MM.1S (cell line): ENCODE data around the gene TRIM44.

Experiments used
- DNase-seq: peaks from one replicate; pipeline ENCODE4 v3.0.0-alpha.2; 2015
- H2AFZ ChIP-seq: fragments of 300-600 bp; sonication (generic); 2 replicates; pipeline ENCODE4 v1.6.0; 2016; ENCODE audit warnings: antibody characterized with exemption, low read length
- H3F3A ChIP-seq: fragments of 300-600 bp; sonication (generic); 2 replicates; pipeline ENCODE4 v1.6.1; 2016; ENCODE audit warnings: mild to moderate bottlenecking, antibody characterized with exemption, low read length, moderate library complexity, mixed read lengths; ENCODE audit not compliant: insufficient read depth
- H3K27ac ChIP-seq: fragments of 300-600 bp; sonication (generic); 2 replicates; pipeline ENCODE4 v1.5.1; 2016; ENCODE audit warnings: mild to moderate bottlenecking, low read length
- H3K27me3 ChIP-seq: fragments of 300-600 bp; sonication (generic); replicated peaks from 2 replicates; pipeline ENCODE4 v1.6.0; 2016; ENCODE audit warnings: low read length; ENCODE audit not compliant: insufficient read depth
- H3K36me3 ChIP-seq: fragments of 300-600 bp; sonication (generic); replicated peaks from 2 replicates; pipeline ENCODE4 v1.6.1; 2016; ENCODE audit warnings: mild to moderate bottlenecking, low read length, mixed read lengths; ENCODE audit not compliant: insufficient read depth
- H3K4me1 ChIP-seq: fragments of 300-600 bp; sonication (generic); 2 replicates; pipeline ENCODE4 v1.6.1; 2016; ENCODE audit warnings: low read length, mixed read lengths
- H3K4me2 ChIP-seq: fragments of 300-600 bp; sonication (generic); 2 replicates; pipeline ENCODE4 v1.6.0; 2016; ENCODE audit warnings: low read depth, low read length
- H3K4me3 ChIP-seq: fragments of 300-600 bp; sonication (generic); 2 replicates; pipeline ENCODE4 v1.5.1; 2016; ENCODE audit warnings: low read length, mixed read lengths
- H3K79me2 ChIP-seq: fragments of 300-600 bp; sonication (generic); 2 replicates; pipeline ENCODE4 v1.6.1; 2016; ENCODE audit warnings: mixed run types, low read length, mixed read lengths
- H3K9ac ChIP-seq: fragments of 300-600 bp; sonication (generic); 2 replicates; pipeline ENCODE4 v1.6.1; 2016; ENCODE audit warnings: low read length, mixed read lengths
- H3K9me2 ChIP-seq: fragments of 300-600 bp; sonication (generic); replicated peaks from 2 replicates; pipeline ENCODE4 v1.6.1; 2016; ENCODE audit warnings: mild to moderate bottlenecking, low read length, mixed read lengths; ENCODE audit not compliant: insufficient read depth
- H3K9me3 ChIP-seq: fragments of 300-600 bp; sonication (generic); replicated peaks from 2 replicates; pipeline ENCODE4 v1.6.1; 2016; ENCODE audit warnings: mild to moderate bottlenecking, low read length, mixed read lengths; ENCODE audit not compliant: insufficient read depth
- H4K20me1 ChIP-seq: fragments of 300-600 bp; sonication (generic); 2 replicates; pipeline ENCODE4 v1.6.1; 2016; ENCODE audit warnings: mild to moderate bottlenecking, low read length, moderate library complexity, mixed read lengths; ENCODE audit not compliant: insufficient read depth
- EZH2 ChIP-seq: fragments of 300-600 bp; sonication (generic); optimal IDR thresholded peaks from 2 replicates; pipeline ENCODE3; 2017; ENCODE audit warnings: low read depth, mild to moderate bottlenecking, antibody characterized with exemption, low read length, mixed read lengths
- EZH2phosphoT487 ChIP-seq: fragments of 300-600 bp; sonication (generic); IDR thresholded peaks from 2 replicates; pipeline ENCODE4 v1.6.1; 2018; ENCODE audit warnings: antibody characterized with exemption, low read length
- TF ChIP-seq, protein P1 (sequence below): fragments of 300-600 bp; sonication (generic); IDR thresholded peaks from 2 replicates; pipeline ENCODE4 v1.5.1; 2016; ENCODE audit warnings: antibody characterized with exemption, low read length, mixed read lengths

Gene TRIM44

GRCh38 chr11:35742707-35743454 is 80.3 kb downstream of the TRIM44 start:
- DNase-seq, result no peak
- Histone ChIP-seq H3K4me2 (no peak overlapping the region), H3K4me3 (no peak overlapping the region), H3K4me1 (no peaks in the 10 kb centered on the region), H3K27me3 (no peaks in the 10 kb centered on the region), H4K20me1 (no peaks in the 10 kb centered on the region), H3F3A (no peaks in the 10 kb centered on the region), H3K9me3 (no peaks in the 10 kb centered on the region), H3K9ac (no peak overlapping the region), H3K36me3 (no peaks in the 10 kb centered on the region), H2AFZ (no peak overlapping the region), H3K79me2 (no peaks in the 10 kb centered on the region), H3K9me2 (no peaks in the 10 kb centered on the region), H3K27ac (no peak overlapping the region)
- TF ChIP-seq EZH2, result no peak
- TF ChIP-seq, protein P1, sequence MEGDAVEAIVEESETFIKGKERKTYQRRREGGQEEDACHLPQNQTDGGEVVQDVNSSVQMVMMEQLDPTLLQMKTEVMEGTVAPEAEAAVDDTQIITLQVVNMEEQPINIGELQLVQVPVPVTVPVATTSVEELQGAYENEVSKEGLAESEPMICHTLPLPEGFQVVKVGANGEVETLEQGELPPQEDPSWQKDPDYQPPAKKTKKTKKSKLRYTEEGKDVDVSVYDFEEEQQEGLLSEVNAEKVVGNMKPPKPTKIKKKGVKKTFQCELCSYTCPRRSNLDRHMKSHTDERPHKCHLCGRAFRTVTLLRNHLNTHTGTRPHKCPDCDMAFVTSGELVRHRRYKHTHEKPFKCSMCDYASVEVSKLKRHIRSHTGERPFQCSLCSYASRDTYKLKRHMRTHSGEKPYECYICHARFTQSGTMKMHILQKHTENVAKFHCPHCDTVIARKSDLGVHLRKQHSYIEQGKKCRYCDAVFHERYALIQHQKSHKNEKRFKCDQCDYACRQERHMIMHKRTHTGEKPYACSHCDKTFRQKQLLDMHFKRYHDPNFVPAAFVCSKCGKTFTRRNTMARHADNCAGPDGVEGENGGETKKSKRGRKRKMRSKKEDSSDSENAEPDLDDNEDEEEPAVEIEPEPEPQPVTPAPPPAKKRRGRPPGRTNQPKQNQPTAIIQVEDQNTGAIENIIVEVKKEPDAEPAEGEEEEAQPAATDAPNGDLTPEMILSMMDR, result no peak
- no peak for TF ChIP-seq EZH2phosphoT487

- Histone ChIP-seq H3K9me2 (no peaks in the 10 kb centered on the region), H3K9me3 (no peaks in the 10 kb centered on the region), H3K4me3 (no peak overlapping the region), H3K4me1 (no peaks in the 10 kb centered on the region), H4K20me1 (no peaks in the 10 kb centered on the region), H3K79me2 (no peaks in the 10 kb centered on the region), H3K36me3 (0 out of 2 replicates have a peak, but pooled peaks cover 2% of the 10 kb centered on the region), H3F3A (no peaks in the 10 kb centered on the region), H3K27me3 (no peaks in the 10 kb centered on the region), H2AFZ (no peak overlapping the region), H3K9ac (no peak overlapping the region), H3K4me2 (no peak overlapping the region), H3K27ac (no peak overlapping the region)
- DNase-seq, result no peak
- no peak for TF ChIP-seq EZH2phosphoT487
- TF ChIP-seq EZH2, result no peak
- TF ChIP-seq, protein P1, result no peak
These were observed 84.0 kb downstream of the TRIM44 start for GRCh38 chr11:35746356-35747153.

GRCh38 chr11:35747668-35748067 is 85.1 kb downstream of the TRIM44 start:
- no peak for DNase-seq
- no peaks in the 10 kb centered on the region for H3K9me3 ChIP-seq
- H3K36me3 ChIP-seq, result 0 out of 2 replicates have a peak, but pooled peaks cover 2% of the 10 kb centered on the region

More at GRCh38 chr11:35747668-35748067, 85.1 kb downstream of the TRIM44 start:
- Histone ChIP-seq H3K27ac (no peak overlapping the region), H2AFZ (no peak overlapping the region), H3K4me1 (no peaks in the 10 kb centered on the region), H3F3A (no peaks in the 10 kb centered on the region), H3K79me2 (no peaks in the 10 kb centered on the region), H3K4me2 (no peak overlapping the region), H4K20me1 (no peaks in the 10 kb centered on the region), H3K9me2 (no peaks in the 10 kb centered on the region), H3K9ac (no peak overlapping the region), H3K4me3 (no peak overlapping the region), H3K27me3 (no peaks in the 10 kb centered on the region)
- TF ChIP-seq EZH2phosphoT487 (no peak), EZH2 (no peak)
- TF ChIP-seq, protein P1, result no peak
